ENCODE data around the gene ARHGAP24. TPM values are rescaled to one million over a fixed set of nuclear protein-coding genes. Genes with fewer than 3 reads are reported as not detected.
"Not testable (repeated sequence)": the region's sequence is repeated elsewhere in the genome, so short reads cannot be mapped to it uniquely, and the experiment has no call there.

Gene ARHGAP24
- total RNA-seq, 1 donor, result 56.6 TPM

DNA sequence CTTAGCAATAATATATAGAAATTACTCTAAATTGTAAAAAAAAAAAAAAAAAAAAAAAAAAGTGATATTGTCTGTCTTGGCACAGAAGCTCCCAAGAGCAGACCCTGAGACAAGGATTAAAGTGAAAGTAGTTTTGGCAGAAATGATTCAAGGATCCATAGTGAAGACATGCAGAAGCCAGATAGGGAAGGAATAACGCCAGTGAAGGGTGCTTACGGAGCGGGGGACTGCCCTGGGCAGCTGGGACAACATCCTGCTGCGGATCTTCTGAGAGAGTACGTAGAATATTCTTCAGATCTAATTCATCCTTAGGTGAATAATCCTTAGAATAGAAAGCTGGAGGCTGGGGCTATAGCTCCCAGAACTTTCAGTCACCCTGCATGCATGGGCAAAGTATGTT is 39.8 kb downstream of the ARHGAP24 start:
- peak; percentile 33 for DNase-seq (ENCODE audit: low read depth)
- peak overlapping the region; percentile 33 for H3K4me3 ChIP-seq (ENCODE audit: low read depth, low read length)
- TF ChIP-seq CTCF (IDR thresholded peaks at IDR 0.05; ENCODE audit: insufficient read depth, low read depth, low read length), result no peak

DNA sequence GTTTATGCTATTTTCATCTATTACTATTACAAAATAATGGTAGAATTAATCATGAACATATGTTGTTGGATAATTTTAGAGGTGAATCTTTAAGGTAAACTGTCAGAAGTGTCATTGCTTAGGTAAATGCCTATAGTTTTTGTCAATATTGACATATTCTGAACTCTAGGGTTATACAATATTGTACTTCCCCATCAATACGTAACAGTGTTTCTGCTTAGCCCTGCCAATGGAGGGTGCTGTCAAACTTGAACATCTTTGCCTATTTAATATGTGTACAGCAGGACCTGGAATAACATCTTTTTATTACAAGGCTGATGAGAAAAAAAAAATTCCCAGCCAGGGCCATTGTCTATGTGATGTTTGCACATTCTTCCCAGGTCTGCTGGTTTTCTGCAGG is 40.8 kb downstream of the ARHGAP24 start:
- no peak for TF ChIP-seq CTCF (IDR thresholded peaks at IDR 0.05; ENCODE audit: insufficient read depth, low read depth, low read length)
- DNase-seq (ENCODE audit: low read depth), result no peak
- no peak overlapping the region for H3K4me3 ChIP-seq (ENCODE audit: low read depth, low read length)

DNA sequence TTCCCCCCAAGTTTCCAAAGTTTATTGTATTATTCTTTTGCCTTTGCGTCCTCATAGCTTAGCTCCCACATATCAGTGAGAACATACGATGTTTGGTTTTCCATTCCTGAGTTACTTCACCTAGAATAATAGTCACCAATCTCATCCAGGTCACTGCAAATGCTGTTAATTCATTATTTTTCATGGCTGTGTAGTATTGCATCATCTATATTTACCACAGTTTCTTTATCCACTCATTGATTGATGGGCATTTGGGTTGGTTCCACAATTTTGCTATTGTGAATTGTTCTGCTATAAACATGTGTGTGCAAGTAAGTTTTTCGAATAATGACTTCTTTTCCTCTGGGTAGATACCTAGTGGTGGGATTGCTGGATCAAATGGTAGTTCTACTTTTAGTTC is 43.6 kb downstream of the ARHGAP24 start:
- H3K4me3 ChIP-seq (ENCODE audit: low read depth, low read length), result not testable (repeated sequence)

GRCh38 chr4:85520765-85521749 is 46.1 kb downstream of the ARHGAP24 start:
- H3K4me3 ChIP-seq (ENCODE audit: low read depth, low read length), result no peak overlapping the region
- TF ChIP-seq CTCF (IDR thresholded peaks at IDR 0.05; ENCODE audit: insufficient read depth, low read depth, low read length), result no peak
- no peak for DNase-seq (ENCODE audit: low read depth)

More for the DNA sequence above, 43.6 kb downstream of the ARHGAP24 start:
- not testable (repeated sequence) for DNase-seq (ENCODE audit: low read depth)

DNA sequence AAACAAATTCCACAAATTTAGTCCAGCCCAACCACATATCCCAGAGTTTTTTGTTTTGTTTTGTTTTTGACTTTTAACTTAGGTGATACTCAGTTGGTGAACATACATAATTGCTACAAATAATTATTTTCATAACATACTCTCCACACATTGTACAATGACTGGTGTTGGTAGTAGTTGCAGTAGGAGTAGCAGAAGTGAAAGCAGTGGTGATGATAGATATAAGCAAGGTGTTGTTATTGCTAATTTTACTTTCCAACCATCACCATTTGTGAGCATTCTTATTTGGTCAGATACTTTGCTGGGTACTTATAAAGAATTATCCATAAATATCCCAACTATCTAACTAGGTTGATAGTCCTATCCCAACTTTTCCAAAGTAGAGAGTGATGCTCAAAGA is 47.3 kb downstream of the ARHGAP24 start:
- no peak overlapping the region for H3K4me3 ChIP-seq (ENCODE audit: low read depth, low read length)
- TF ChIP-seq CTCF (IDR thresholded peaks at IDR 0.05; ENCODE audit: insufficient read depth, low read depth, low read length), result no peak
- no peak for DNase-seq (ENCODE audit: low read depth)

GRCh38 chr4:85522836-85523235 is 47.9 kb downstream of the ARHGAP24 start:
- TF ChIP-seq CTCF (IDR thresholded peaks at IDR 0.05; ENCODE audit: insufficient read depth, low read depth, low read length), result no peak
- DNase-seq (ENCODE audit: low read depth), result no peak

DNA sequence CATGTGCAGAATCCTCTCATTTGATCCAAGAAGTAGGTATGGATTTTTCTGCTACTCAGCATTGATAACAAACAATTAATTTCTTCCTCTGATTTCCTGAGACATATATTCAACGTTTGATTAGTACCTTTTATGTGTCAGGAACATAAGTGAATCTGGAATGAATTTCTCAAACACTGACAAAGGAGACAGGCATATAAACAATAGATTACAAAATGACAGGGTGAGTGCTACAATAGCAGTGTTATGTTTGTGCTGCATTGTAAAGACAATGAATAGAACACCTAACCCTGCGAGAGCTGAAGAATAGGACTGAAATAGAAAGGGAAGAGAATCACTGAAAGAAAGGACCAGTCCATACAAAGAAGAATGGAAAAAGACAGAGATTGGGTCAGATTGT is 52.9 kb downstream of the ARHGAP24 start:
- no peak overlapping the region for H3K4me3 ChIP-seq (ENCODE audit: low read depth, low read length)
- TF ChIP-seq CTCF (IDR thresholded peaks at IDR 0.05; ENCODE audit: insufficient read depth, low read depth, low read length), result no peak
- no peak for DNase-seq (ENCODE audit: low read depth)

More at GRCh38 chr4:85522836-85523235, 47.9 kb downstream of the ARHGAP24 start:
- no peak overlapping the region for H3K4me3 ChIP-seq (ENCODE audit: low read depth, low read length)
